DOHH2 (cell line): ENCODE data around the gene MSGN1.

Experiments used
- CTCF ChIP-seq: fragments of 200-600 bp; sonication (generic); IDR thresholded peaks from one replicate; pipeline ENCODE4 v1.5.1; 2014; ENCODE audit warnings: antibody characterized with exemption, mild to moderate bottlenecking, low read depth, low read length; ENCODE audit not compliant: poor library complexity, severe bottlenecking
- EZH2phosphoT487 ChIP-seq: fragments of 200-600 bp; sonication (generic); IDR thresholded peaks from 2 replicates; pipeline ENCODE4 v1.6.1; 2017; ENCODE audit warnings: borderline replicate concordance, mild to moderate bottlenecking, antibody characterized with exemption, low read length, moderate library complexity, mixed read lengths

GRCh38 chr2:17800219-17800618 lies 16.0 kb upstream of the MSGN1 start:
- TF ChIP-seq CTCF (no peak), EZH2phosphoT487 (no peak)
